Keratinocyte (primary cell): ENCODE measurements around the gene CORO1C. TPM values are rescaled to one million over a fixed set of nuclear protein-coding genes. Genes with fewer than 3 reads are reported as not detected.

ENCODE experiments used
- DNase-seq: peaks from one replicate; pipeline ENCODE4 v3.0.0-alpha.2; 2011; ENCODE audit warnings: low read depth, missing footprints, low spot score
- FAIRE-seq: peaks from 2 replicates; lab custom pipeline; 2011; peaks lifted over from hg19 to GRCh38; lab: Jason Lieb, UNC
- H2AFZ ChIP-seq: 2 replicates; pipeline ENCODE4 v1.6.0; 2012; ENCODE audit warnings: low read length, control low read depth, inconsistent platforms; ENCODE audit not compliant: control insufficient read depth
- H3K27ac ChIP-seq: 2 replicates; pipeline ENCODE4 v1.5.1; 2011; ENCODE audit warnings: low read length; ENCODE audit not compliant: control insufficient read depth, insufficient read depth
- H3K27me3 ChIP-seq: 3 replicates; pipeline ENCODE4 v1.6.0; 2011; ENCODE audit warnings: low read length; ENCODE audit not compliant: control insufficient read depth, insufficient read depth; ENCODE audit errors: extremely low read depth
- H3K36me3 ChIP-seq, 2 experiments: 2 replicates in 1 of 2; 3 replicates in 1 of 2; pipeline ENCODE4 v1.5.1; 2011; ENCODE audit warnings: low read length in 2 of 2, mild to moderate bottlenecking in 1 of 2; ENCODE audit not compliant: control insufficient read depth in 2 of 2, insufficient read depth in 2 of 2; ENCODE audit errors: extremely low read depth in 1 of 2
- H3K4me1 ChIP-seq: 3 replicates; pipeline ENCODE4 v1.5.1; 2011; ENCODE audit warnings: low read length; ENCODE audit not compliant: control insufficient read depth, insufficient read depth; ENCODE audit errors: extremely low read depth
- H3K4me2 ChIP-seq: 3 replicates; pipeline ENCODE4 v1.6.0; 2011; ENCODE audit warnings: low read depth, low read length; ENCODE audit not compliant: control insufficient read depth, insufficient read depth; ENCODE audit errors: extremely low read depth
- H3K4me3 ChIP-seq, 3 experiments: fragments of 200-600 bp in 1 of 3; sonication (generic) in 1 of 3; 2 replicates in 2 of 3; 3 replicates in 1 of 3; pipeline ENCODE4 v1.5.1; 2011 to 2016; ENCODE audit warnings: low read length in 3 of 3, mild to moderate bottlenecking in 3 of 3, control low read depth in 2 of 3, inconsistent platforms in 1 of 3, low read depth in 1 of 3, mixed read lengths in 1 of 3, mixed run types in 1 of 3, moderate library complexity in 1 of 3; ENCODE audit not compliant: control insufficient read depth in 2 of 3, insufficient read depth in 2 of 3; ENCODE audit errors: extremely low read depth in 1 of 3
- H3K79me2 ChIP-seq: 2 replicates; pipeline ENCODE4 v1.6.0; 2012; ENCODE audit warnings: low read length; ENCODE audit not compliant: control insufficient read depth, insufficient read depth
- H3K9ac ChIP-seq: 3 replicates; pipeline ENCODE4 v1.6.0; 2011; ENCODE audit warnings: low read length; ENCODE audit not compliant: control insufficient read depth, insufficient read depth; ENCODE audit errors: extremely low read depth
- H3K9me1 ChIP-seq: 3 replicates; pipeline ENCODE4 v1.6.0; 2011; ENCODE audit warnings: low read length; ENCODE audit not compliant: control insufficient read depth, insufficient read depth; ENCODE audit errors: extremely low read depth
- H3K9me3 ChIP-seq: 2 replicates; pipeline ENCODE4 v1.5.1; 2012; ENCODE audit warnings: low read depth, low read length; ENCODE audit not compliant: control insufficient read depth
- H4K20me1 ChIP-seq: 3 replicates; pipeline ENCODE4 v1.6.0; 2011; ENCODE audit warnings: low read length; ENCODE audit not compliant: control insufficient read depth, insufficient read depth; ENCODE audit errors: extremely low read depth
- CTCF ChIP-seq, 3 experiments: IDR thresholded peaks in 1 of 3; conservative IDR thresholded peaks in 1 of 3; optimal IDR thresholded peaks in 1 of 3; 2 replicates in 2 of 3; 3 replicates in 1 of 3; pipeline versions ENCODE3 to v1.5.1; 2011; ENCODE audit warnings: low read length in 3 of 3, mild to moderate bottlenecking in 3 of 3, moderate library complexity in 2 of 3, control low read depth in 1 of 3, inconsistent platforms in 1 of 3; ENCODE audit not compliant: insufficient read depth in 2 of 3; ENCODE audit errors: extremely low read depth in 1 of 3
- EZH2 ChIP-seq: IDR thresholded peaks from one replicate; pipeline ENCODE4 v1.6.1; 2012; ENCODE audit warnings: inconsistent platforms, mild to moderate bottlenecking, low read length, moderate library complexity
- dilution Hi-C: fragments of 300-500 bp; cut with MboI; formaldehyde crosslinking; loops from one replicate; pipeline ENCODE4 v1.7.0; 2020; ENCODE audit warnings: low sequenced_read_pairs; ENCODE audit not compliant: extremely low pct_ligation_motif_present
- polyA plus RNA-seq, 5 experiments: library from polyadenylated mRNA; depleted of rRNA in 3 of 5; stranded (reverse) in 3 of 5; stranded (forward) in 1 of 5; unstranded in 1 of 5; fragments of >200 nt; gene quantifications; 1 replicate in 1 of 5; 2 replicates in 3 of 5; 3 replicates in 1 of 5; pipeline versions ENCODE4 v1.2.1 to v1.2.3, GENCODE V29; 2011 to 2012; ENCODE audit warnings: missing spikeins in 2 of 5, low read depth in 1 of 5, low replicate concordance in 1 of 5

Gene CORO1C
- polyA plus RNA-seq, 1 donor (not counting 4 experiments of a cell fraction or from before 2014, with no cell fraction given), result 283 TPM

DNA sequence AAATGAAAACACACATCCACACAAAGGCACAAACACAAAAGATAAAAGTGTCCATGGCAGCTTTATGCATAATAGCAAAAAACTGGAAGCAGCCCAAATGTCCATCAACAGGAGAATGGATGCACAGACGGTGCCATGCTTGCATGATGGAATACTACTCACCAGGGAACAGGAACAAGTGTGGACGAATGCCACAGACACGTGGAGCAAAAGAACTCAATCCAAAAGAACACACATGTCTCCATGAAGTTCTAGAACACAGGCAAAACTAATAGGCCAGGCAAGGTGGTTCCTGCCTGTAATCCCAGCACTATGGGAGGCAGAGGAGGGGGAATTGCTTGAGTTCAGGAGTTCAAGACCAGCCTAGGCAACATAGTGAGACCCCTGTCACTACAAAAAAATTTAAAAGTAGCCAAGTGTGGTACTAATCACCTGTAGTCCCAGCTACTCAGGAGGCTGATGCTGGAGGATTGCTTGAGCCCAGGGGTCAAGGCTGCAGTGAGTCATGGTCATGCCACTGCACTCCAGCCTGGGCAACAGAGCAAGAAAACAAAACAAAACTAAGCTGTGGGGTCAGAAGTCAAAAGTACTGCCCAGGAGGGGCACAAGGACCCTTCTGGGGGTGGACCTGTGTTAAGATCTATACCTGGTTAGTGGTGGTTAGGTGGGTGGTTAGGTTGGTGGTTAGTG lies 126.2 kb downstream of the CORO1C start:
- H4K20me1 ChIP-seq, result no peaks in the 10 kb centered on the region
- H3K9ac ChIP-seq, result no peak overlapping the region
- H3K9me1 ChIP-seq, result no peaks in the 10 kb centered on the region
- H2AFZ ChIP-seq, result no peak overlapping the region
- H3K36me3 ChIP-seq, result no peaks in the 10 kb centered on the region
- no peaks in the 10 kb centered on the region for H3K9me3 ChIP-seq
- no peaks in the 10 kb centered on the region for H3K79me2 ChIP-seq
- H3K4me1 ChIP-seq, result no peaks in the 10 kb centered on the region
- no peak overlapping the region for H3K4me3 ChIP-seq
- H3K27ac ChIP-seq, result no peak overlapping the region
- TF ChIP-seq CTCF (optimal IDR thresholded peaks at IDR 0.05 in 1 of 3, IDR thresholded peaks at IDR 0.05 in 1 of 3, conservative IDR thresholded peaks at IDR 0.05 in 1 of 3; ENCODE audit: extremely low read depth in 1 of 3, insufficient read depth in 2 of 3, low read length in 3 of 3) (no peak), EZH2 (no peak)
- H3K4me2 ChIP-seq, result no peak overlapping the region
- DNase-seq, result no peak
- H3K27me3 ChIP-seq, result peaks cover 10% of the 10 kb centered on the region
- dilution Hi-C loops, result no loop called here
- FAIRE-seq, result no peak

DNA sequence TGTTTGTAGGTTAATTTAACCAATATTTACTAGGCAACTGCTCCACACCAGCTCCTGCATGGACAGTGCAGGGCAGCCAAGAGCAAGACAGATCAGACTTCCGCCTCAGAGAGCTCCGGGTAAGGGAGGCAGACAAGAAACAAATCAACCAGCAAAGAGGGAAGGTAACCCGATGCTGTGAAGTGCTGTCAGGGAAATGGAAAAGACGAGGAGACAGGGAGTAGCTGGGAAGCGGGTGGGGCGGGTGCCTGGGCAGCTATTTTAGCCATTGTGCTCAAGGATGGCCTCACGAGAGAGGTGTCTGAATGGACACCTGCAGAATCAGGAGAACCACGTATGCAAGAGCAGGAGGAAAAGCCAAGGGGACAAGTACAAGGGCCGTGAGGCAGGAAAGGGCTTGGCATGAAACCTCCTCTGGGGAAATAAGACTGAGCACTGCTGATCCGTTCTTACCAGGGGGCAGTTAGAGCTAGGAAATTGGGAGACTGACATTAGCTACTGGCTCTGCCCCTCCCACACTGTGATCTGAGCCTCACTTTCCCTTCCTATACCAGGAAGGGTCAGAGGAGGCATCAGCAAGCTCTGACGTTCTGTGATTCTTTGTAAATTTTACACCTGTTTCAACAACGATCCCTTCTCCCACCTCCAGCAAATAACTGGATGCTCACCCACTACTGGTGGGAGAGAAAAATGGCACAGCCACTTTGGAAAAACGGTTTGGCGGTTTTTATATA lies 126.9 kb downstream of the CORO1C start:
- Histone ChIP-seq H3K9me1 (no peaks in the 10 kb centered on the region), H3K9me3 (no peaks in the 10 kb centered on the region), H3K27ac (no peak overlapping the region), H4K20me1 (no peaks in the 10 kb centered on the region), H3K4me1 (no peaks in the 10 kb centered on the region), H2AFZ (no peak overlapping the region), H3K79me2 (no peaks in the 10 kb centered on the region), H3K27me3 (peaks cover 14% of the 10 kb centered on the region), H3K36me3 (no peaks in the 10 kb centered on the region), H3K4me3 (no peak overlapping the region), H3K9ac (no peak overlapping the region), H3K4me2 (no peak overlapping the region)
- FAIRE-seq, result no peak
- dilution Hi-C loops, result no loop called here
- TF ChIP-seq EZH2 (no peak), CTCF (optimal IDR thresholded peaks at IDR 0.05 in 1 of 3, IDR thresholded peaks at IDR 0.05 in 1 of 3, conservative IDR thresholded peaks at IDR 0.05 in 1 of 3; ENCODE audit: extremely low read depth in 1 of 3, insufficient read depth in 2 of 3, low read length in 3 of 3) (no peak)
- DNase-seq, result no peak
